SH-SY5Y (cell line): Measurements from ENCODE around the gene SLC4A8.

Experiments
- GATA2 ChIP-seq: IDR thresholded peaks from 2 replicates; pipeline ENCODE4 v1.6.1; 2011; ENCODE audit warnings: mild to moderate bottlenecking, low read depth, low read length
- GATA3 ChIP-seq: IDR thresholded peaks from 2 replicates; pipeline ENCODE4 v1.6.1; 2011; ENCODE audit warnings: low read depth, mild to moderate bottlenecking, low read length, moderate library complexity

- TF ChIP-seq GATA2 (no peak), GATA3 (no peak)
Measured at GRCh38 chr12:51493281-51493680, 68.7 kb downstream of the SLC4A8 start.
